ENCODE data around the gene KHDC4.
"Not testable (repeated sequence)": the region's sequence is repeated elsewhere in the genome, so short reads cannot be mapped to it uniquely, and the experiment has no call there.

The KHDC4 gene

GRCh38 chr1:155897746-155898145, 36.5 kb downstream of the KHDC4 start:
- DNase-seq = no peak

DNA sequence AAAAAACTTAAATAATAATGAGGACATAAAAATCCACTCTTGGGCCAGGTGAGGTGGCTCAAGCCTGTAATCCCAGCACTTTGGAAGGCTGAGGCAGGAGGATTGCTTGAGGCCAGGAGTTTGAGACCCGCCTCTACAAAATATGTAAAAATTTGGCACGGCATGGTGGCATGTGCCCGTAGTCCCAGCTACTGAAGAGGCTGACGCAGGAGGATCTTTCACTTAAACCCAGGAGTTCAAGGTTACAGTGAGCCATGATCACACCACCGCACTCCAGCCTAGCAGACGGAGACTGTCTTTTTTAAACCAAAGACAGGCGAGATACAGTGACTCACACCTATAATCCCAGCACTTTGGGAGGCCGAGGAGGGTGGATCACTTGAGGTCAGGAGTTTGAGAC, 37.7 kb downstream of the KHDC4 start:
- not testable (repeated sequence) for DNase-seq

GRCh38 chr1:155895617-155896016, 38.6 kb downstream of the KHDC4 start:
- DNase-seq = not testable (repeated sequence)

GRCh38 chr1:155893389-155894142, 40.6 kb downstream of the KHDC4 start:
- DNase-seq = no peak

DNA sequence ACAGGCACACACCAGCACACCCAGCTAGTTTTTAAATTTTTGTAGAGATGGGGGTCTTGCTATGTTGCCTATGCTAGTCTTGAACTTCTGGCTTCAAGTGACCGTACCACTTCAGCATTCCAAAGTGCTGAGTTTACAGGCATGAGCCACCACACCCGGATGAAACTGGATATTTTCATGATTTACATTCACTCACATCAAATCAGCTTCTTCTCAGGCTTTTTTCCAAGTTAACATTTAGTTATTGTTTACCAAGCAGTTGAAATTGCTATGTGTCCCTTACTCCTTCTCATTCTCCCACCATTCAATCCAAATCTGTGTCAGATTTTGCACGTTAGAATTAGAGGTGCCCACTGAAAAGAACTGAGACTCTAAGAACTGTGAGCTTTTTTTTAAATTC, 41.4 kb downstream of the KHDC4 start:
- no peak for DNase-seq

- no peak for DNase-seq
These were observed 44.0 kb downstream of the KHDC4 start for GRCh38 chr1:155890251-155890650.

DNA sequence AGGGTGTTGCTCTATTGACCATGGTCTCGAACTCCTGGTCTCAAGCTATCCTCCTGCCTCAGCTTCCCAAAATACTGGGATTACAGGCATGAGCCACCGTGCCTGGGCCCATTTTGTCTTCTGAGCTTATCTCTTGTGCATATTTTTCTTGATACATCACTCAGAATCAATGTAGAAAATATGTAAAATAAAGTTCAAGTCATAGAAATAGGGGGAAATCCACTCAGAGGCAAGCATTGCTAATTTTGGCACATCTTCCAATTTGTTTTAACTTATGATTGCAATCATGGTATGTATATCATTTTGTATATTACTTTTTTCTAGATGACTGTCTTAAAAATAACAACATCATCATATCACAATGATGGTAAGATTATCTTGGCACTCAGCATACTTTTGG, 44.6 kb downstream of the KHDC4 start:
- DNase-seq = no peak

DNA sequence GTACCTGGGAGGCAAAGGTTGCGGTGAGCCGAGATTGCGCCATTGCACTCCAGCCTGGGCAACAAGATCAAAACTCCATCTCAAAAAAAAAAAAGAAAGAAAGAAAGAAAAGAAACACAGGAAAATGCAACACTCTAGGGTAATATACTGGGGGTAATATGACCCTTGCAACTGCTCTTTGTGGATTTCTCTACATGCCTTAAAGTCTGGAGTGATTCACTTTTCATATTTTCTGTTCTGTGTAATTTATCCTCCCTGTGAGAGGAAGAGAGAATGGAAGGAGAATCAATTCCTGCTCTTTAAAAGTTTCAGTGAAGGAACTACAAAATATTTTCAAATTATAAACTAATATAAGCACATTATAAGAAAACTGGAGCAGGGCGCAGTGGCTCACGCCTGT, 45.7 kb downstream of the KHDC4 start:
- DNase-seq = no peak

- no peak for DNase-seq
These were observed 49.2 kb downstream of the KHDC4 start for GRCh38 chr1:155884982-155885381.

DNA sequence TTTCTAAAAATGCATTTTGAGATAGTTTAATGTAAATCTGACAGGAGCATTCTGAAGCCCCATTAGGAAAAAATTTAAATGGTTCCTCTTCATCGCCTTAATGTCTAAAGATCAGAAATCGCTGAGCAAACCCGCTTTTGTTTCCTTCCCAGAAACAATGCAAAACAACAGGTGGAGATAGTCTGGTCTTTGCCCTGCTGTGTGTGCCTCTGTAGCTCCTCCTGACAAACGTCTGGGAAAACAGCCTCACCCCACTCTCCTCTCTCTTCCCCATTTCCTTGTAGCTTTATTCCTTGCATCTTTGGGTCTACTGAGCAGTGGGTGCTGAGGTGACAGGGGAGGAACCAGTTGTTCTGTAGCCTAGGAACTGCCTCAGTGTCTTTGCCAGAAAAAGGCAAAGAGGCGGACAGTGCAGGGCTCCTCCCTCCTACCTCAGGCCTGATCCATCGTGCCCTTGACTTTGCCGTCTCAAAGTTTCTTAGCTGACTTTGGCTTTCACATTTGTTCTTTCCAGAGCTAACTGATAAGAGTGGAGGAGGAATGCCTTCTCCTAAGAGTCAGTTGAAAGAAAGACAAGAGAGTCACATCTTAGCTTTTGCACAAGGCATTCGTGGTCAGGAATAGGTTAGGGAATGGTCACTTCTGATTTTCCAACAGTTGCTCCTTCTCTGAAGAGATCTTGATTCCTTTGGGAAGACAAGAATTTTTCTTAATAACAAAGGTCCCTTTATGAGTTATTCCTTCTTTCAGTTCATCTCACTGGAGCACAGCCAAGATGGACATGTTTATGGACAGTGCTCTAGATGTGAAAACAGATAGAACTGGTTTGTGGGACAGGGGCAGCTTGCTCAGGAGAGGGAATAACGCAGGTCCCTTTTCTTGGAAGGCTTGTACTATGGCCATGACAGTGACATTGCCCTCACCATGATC, 49.9 kb downstream of the KHDC4 start:
- DNase-seq = no peak

- no peak for DNase-seq
These were observed 51.4 kb downstream of the KHDC4 start for GRCh38 chr1:155882766-155883165.

DNA sequence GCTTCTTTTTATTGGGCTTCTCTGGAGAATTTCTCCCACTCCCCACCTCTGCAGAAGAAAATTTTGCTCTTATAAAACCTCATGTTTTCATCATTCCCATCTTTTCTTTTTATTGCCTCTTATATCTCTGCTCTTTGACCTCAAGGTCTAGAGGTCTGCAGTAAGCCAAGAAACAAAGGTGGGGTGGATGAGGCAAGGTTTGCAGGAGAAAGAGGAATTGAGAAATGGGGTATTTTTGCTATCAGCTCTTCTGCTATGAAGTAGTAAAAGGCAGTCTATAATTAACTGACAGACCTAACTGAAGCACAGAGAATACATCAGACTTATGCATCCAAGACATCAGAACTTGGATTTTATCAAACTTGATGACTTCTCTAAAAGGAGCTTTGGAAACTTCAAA, 52.0 kb downstream of the KHDC4 start:
- DNase-seq = no peak

- no peak for DNase-seq
These were observed 53.3 kb downstream of the KHDC4 start for GRCh38 chr1:155880950-155881349.

- no peak for DNase-seq
These were observed 54.0 kb downstream of the KHDC4 start for GRCh38 chr1:155880251-155880650.

DNA sequence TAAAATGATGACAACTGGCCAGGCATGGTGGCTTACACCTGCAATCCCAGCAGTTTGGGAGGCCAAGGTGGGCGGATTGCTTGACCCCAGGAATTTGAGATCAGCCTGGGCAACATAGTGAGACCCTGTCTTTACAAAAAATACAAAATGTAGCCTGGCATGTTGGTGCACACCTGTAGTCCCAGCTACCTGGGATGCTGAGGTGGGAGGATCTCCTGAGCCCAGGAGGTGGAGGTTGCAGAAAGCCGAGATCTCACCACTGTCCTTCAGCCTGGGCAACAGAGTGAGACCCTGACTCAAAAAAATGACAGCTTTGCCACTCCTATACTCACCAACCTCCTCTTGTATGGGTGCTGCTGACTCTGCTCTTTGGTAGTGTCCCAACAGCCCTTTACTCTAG, 56.3 kb downstream of the KHDC4 start:
- DNase-seq = no peak

DNA sequence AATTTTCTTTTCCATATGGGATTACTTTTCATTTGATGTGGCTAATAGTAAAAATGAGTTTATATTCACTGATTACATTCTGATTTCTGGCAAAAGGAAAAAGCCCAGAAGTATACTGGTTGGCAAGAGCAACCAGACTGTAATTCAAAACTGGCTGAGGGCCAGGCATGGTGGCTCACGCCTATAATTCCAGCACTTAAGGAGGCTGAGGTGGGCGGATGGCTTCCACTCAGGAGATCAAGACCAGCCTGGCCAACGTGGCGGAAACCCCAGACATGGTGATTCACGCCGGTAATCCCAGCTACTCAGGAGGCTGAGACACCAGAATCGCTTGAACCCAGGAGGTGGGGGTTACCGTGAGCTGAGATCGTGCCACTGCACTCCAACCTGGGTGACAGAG, 60.4 kb downstream of the KHDC4 start:
- DNase-seq = peak; percentile 18 to 50

- DNase-seq = no peak
These were observed 61.7 kb downstream of the KHDC4 start for GRCh38 chr1:155872527-155872926.

- DNase-seq = peak; percentile 82 to 96
These were observed 62.8 kb downstream of the KHDC4 start for GRCh38 chr1:155871390-155871789.

GRCh38 chr1:155867766-155868165, 66.4 kb downstream of the KHDC4 start:
- no peak for DNase-seq

GRCh38 chr1:155864393-155864792, 69.8 kb downstream of the KHDC4 start:
- no peak for DNase-seq
